K562 (cell line): Measurements from ENCODE around the gene STMN3. TPM values are rescaled to one million over a fixed set of nuclear protein-coding genes. Genes with fewer than 3 reads are reported as not detected.

ENCODE experiments used
- BCL6 ChIP-seq: fragments of 250-450 bp; sonication (Bioruptor Pico); IDR thresholded peaks from 2 replicates; pipeline ENCODE4 v1.4.0; 2020
- CHD7 ChIP-seq: fragments of 200-600 bp; sonication (generic); IDR thresholded peaks from one replicate; pipeline ENCODE4 v1.6.1; 2012; ENCODE audit warnings: mild to moderate bottlenecking, low read depth, low read length, inconsistent platforms
- GTF3C2 ChIP-seq: IDR thresholded peaks from 3 replicates; pipeline ENCODE4 v1.6.1; 2011; ENCODE audit warnings: borderline replicate concordance, mild to moderate bottlenecking, moderate library complexity; ENCODE audit not compliant: insufficient read length; ENCODE audit errors: extremely low read depth
- MAX ChIP-seq: sonication (generic); formaldehyde crosslinking; IDR thresholded peaks from 2 replicates; pipeline ENCODE4 v1.9.0; 2022; ENCODE audit warnings: mild to moderate bottlenecking, missing genetic modification reagents
- TBP ChIP-seq: optimal IDR thresholded peaks from 2 replicates; pipeline ENCODE3; 2011; ENCODE audit warnings: low read depth, low read length, improper control_type of control experiment
- ZSCAN29 ChIP-seq: fragments of 450-650 bp; IDR thresholded peaks from 2 replicates; pipeline ENCODE4 v1.6.1; 2017
- polyA plus RNA-seq, 8 experiments: library from polyadenylated mRNA; depleted of rRNA in 4 of 8; stranded (reverse) in 5 of 8; unstranded in 3 of 8; fragments of >200 nt; fragmentation: Nextera tagmentation in 2 of 8; fragmentation: Illumina TruSeq in 1 of 8; extraction: Ambion mirVana in 2 of 8; extraction: Trizol in 1 of 8; gene quantifications; 2 replicates each; pipeline versions ENCODE4 v1.2.1 to v1.2.3, GENCODE V29; 2011 to 2014; ENCODE audit warnings: inconsistent platforms in 1 of 8, missing spikeins in 1 of 8
- total RNA-seq, 7 experiments: library from RNA; depleted of rRNA in 6 of 7; stranded (reverse); fragments of >200 nt in 6 of 7; fragmentation: Illumina TruSeq in 2 of 7; extraction: Trizol in 2 of 7; gene quantifications; 2 replicates each; pipeline versions ENCODE4 v1.2.1 to v1.2.3, GENCODE V29; 2011 to 2021; ENCODE audit warnings: low replicate concordance in 1 of 7

The STMN3 gene
- total and polyA plus RNA-seq, 9 of the 15 experiments (the other 6 are each of a cell fraction or from before 2014, with no cell fraction given) = 0.70 to 65.6 (median 29.4) TPM

GRCh38 chr20:63661108-63661507, 7.9 kb upstream of the STMN3 start (continued):
- TF ChIP-seq CHD7 (no peak), TBP (no peak), ZSCAN29 (no peak), GTF3C2 (no peak), BCL6 (CRISPR knock-in tag) (no peak), MAX (CRISPR knock-in tag) (no peak)
